ENCODE data around the gene ST6GALNAC3.
"Not testable (repeated sequence)": the region's sequence is repeated elsewhere in the genome, so short reads cannot be mapped to it uniquely, and the experiment has no call there.

Gene ST6GALNAC3

DNA sequence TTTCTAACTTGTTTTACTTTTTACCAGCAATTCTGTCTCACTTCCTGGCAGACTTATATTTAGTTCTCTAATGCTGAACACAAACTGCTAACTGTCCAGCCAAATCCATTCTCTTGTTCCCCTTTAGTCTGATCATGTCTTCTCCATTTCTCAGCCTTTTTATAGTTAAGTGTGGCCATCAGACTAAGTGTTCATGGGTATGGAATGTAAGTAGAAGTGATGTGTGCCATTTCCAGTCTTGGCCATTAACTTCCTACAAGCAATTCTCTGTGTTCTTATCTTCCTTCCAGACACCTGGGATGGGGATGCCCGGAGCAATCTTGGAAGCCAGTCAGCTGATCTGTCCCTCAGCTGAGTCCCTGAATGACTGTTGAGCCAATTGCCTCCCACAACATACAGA lies 165.8 kb downstream of the ST6GALNAC3 start:
- TF ChIP-seq, protein P1, sequence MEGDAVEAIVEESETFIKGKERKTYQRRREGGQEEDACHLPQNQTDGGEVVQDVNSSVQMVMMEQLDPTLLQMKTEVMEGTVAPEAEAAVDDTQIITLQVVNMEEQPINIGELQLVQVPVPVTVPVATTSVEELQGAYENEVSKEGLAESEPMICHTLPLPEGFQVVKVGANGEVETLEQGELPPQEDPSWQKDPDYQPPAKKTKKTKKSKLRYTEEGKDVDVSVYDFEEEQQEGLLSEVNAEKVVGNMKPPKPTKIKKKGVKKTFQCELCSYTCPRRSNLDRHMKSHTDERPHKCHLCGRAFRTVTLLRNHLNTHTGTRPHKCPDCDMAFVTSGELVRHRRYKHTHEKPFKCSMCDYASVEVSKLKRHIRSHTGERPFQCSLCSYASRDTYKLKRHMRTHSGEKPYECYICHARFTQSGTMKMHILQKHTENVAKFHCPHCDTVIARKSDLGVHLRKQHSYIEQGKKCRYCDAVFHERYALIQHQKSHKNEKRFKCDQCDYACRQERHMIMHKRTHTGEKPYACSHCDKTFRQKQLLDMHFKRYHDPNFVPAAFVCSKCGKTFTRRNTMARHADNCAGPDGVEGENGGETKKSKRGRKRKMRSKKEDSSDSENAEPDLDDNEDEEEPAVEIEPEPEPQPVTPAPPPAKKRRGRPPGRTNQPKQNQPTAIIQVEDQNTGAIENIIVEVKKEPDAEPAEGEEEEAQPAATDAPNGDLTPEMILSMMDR (IDR thresholded peaks at IDR 0.05; ENCODE audit: low read depth, low read length, missing control alignments): no peak
- no peak for DNase-seq (ENCODE audit: low read depth)
- in situ Hi-C loops (cut with HindIII; ENCODE audit: low sequenced_read_pairs): no loop called here
- no peak overlapping the region for H3K4me3 ChIP-seq (ENCODE audit: low read depth, low read length)

DNA sequence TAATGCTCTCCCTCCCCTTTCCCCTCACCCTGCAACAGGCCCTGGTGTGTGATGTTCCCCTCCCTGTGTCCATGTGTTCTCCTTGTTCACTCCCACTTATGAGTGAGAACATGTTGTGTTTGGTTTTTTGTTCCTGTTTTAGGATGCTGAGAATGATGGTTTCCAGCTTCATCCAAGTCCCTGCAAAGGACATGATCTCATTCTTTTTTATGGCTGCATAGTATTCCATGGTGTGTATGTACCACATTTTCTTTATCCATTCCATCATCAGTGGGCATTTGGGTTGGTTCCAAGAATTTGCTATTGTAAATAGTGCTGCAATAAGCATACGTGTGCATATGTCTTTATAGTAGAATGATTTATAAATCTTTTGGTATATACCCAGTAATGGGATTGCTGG lies 168.0 kb downstream of the ST6GALNAC3 start:
- DNase-seq (ENCODE audit: low read depth); H3K4me3 ChIP-seq (ENCODE audit: low read depth, low read length); in situ Hi-C loops (cut with HindIII; ENCODE audit: low sequenced_read_pairs): not testable (repeated sequence)

DNA sequence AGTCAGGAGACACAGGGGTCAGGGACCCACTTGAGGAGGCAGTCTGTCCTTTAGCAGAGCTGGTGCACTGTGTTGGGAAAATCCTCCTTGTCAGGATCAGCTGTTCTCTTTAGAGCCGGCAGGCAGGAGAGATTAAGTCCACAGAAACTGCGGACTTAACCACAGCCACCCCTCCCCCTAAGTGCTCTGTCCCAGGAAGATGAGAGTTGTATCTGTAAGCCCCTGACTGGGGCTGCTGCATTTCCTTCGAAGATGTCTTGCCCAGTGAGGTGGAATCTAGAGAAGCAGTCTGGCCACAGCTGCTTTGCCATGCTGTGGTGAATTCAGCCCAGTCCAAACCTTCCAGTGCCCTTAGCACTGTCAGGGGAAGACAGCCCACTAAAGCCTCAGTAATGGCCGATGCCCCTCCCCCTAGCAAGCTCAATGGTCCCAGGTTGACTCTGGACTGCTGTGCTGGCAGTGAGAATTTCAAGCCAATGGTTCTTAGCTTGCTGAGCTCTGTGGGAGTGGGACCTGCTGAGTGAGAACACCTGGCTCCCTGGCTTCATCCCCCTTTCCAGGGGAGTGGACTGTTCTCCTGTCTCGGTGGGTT lies 172.8 kb downstream of the ST6GALNAC3 start:
- DNase-seq (ENCODE audit: low read depth): no peak
- no peak overlapping the region for H3K4me3 ChIP-seq (ENCODE audit: low read depth, low read length)
- TF ChIP-seq, protein P1 (IDR thresholded peaks at IDR 0.05; ENCODE audit: low read depth, low read length, missing control alignments): no peak
- in situ Hi-C loops (cut with HindIII; ENCODE audit: low sequenced_read_pairs): no loop called here

DNA sequence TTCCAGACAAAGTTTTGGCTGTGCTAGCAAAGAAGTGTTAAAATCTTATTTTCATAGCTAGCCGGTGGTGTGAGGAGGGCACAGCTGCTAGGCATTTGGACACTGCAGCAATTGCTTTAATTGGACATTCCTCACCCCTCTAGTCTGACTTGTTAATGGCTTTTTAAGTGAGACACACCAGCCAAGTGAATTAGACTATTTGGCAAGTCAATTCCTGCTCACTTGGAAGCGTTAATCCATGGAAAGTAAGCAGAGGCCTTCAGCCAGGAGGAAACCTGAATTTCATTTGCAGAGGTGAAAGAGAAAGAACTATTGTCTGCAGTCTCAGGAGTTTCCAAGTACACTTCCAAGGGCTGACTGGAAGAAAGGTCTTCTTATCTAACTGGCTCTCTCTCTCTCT lies 175.7 kb downstream of the ST6GALNAC3 start:
- in situ Hi-C loops (cut with HindIII; ENCODE audit: low sequenced_read_pairs): loop anchor here (5.0 kb wide), 1 partner anchor 37 kb away; no protein-coding TSS in a partner anchor
- TF ChIP-seq, protein P1 (IDR thresholded peaks at IDR 0.05; ENCODE audit: low read depth, low read length, missing control alignments): no peak
- H3K4me3 ChIP-seq (ENCODE audit: low read depth, low read length): no peak overlapping the region
- no peak for DNase-seq (ENCODE audit: low read depth)

DNA sequence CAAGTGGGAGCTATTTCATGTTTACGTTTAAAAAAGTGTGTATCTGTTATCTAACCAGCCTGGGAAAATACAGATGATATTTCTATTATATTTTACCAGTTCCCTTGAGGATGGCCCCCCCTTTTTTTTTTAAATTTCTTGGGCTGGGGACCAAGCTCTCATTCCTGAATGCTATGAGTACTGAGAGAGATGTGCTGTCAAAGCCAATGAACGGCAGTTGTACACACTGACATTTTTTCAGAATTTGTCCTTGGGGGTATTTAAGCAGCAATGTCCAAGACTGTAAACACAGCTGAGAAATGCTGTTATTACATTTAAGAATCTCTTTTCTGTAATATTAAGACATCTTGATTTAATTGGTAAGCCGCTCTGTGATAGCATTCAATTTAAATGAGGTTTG lies 177.9 kb downstream of the ST6GALNAC3 start:
- TF ChIP-seq, protein P1 (IDR thresholded peaks at IDR 0.05; ENCODE audit: low read depth, low read length, missing control alignments): no peak
- in situ Hi-C loops (cut with HindIII; ENCODE audit: low sequenced_read_pairs): loop anchor here (5.0 kb wide), 1 partner anchor 35 kb away; no protein-coding TSS in a partner anchor
- DNase-seq (ENCODE audit: low read depth): no peak
- H3K4me3 ChIP-seq (ENCODE audit: low read depth, low read length): no peak overlapping the region

DNA sequence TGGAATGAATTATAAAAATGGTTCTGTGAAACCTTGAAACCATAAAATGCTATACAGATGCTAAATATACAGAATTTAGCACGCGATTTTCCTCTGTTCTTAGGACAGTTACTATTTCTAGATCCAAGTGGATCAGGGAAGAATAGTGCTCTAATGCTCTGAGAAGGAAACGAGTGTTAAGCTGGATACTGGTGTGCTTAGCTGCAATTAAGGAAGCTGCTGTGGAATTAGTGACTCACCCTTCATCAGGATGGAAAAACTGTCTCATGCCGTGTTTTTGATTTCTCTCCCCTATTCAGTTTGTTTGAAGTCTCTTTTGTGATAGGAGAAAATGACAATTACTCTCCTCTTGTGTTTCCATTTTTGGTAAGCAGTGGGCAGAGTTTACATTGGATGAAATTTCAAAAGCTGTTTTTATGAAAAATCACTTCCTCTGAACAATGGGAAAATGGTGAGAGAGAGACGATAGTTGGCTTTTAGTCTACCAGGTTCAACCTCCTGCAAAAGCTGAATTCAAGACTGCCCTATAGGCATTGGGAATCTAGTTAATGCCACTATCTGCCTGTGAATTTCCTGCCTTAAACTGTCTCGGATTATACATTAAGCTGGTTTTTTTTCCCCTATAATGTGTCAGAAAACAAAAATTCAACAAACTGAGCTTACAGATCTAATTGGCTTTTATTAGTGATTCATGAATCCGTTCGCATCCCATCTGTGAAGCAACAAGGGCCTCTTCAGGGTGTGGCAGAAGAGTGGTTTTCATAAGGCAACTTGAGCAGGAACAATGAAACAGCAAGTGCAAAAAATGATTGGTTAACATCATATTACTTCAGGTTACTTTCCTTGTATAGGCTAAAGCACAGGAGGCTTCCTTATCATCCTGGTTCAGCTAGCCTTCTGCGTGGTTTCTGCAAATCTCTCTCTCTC lies 179.8 kb downstream of the ST6GALNAC3 start:
- TF ChIP-seq, protein P1 (IDR thresholded peaks at IDR 0.05; ENCODE audit: low read depth, low read length, missing control alignments): no peak
- no peak overlapping the region for H3K4me3 ChIP-seq (ENCODE audit: low read depth, low read length)

More for the DNA sequence above, 179.8 kb downstream of the ST6GALNAC3 start:
- peak; percentile 31 for DNase-seq (ENCODE audit: low read depth)
- in situ Hi-C loops (cut with HindIII; ENCODE audit: low sequenced_read_pairs): loop anchor here (5.0 kb wide), 1 partner anchor 33 kb away; no protein-coding TSS in a partner anchor
